K562 (cell line): ENCODE data around the gene SPTA1. TPM values are rescaled to one million over a fixed set of nuclear protein-coding genes. Genes with fewer than 3 reads are reported as not detected.

ENCODE experiments used
- ARNT ChIP-seq, 2 experiments: fragments of 450-650 bp; IDR thresholded peaks; 2 replicates each; pipeline ENCODE4 v1.6.1; 2016; ENCODE audit warnings: mild to moderate bottlenecking in 1 of 2
- CBFA2T3 ChIP-seq: fragments of 450-650 bp; IDR thresholded peaks from 2 replicates; pipeline ENCODE4 v1.6.1; 2017
- CBFB ChIP-seq: sonication (generic); formaldehyde crosslinking; IDR thresholded peaks from 2 replicates; pipeline ENCODE4 v1.4.0; 2020; ENCODE audit warnings: mild to moderate bottlenecking, missing genetic modification reagents
- CC2D1A ChIP-seq: fragments of 450-650 bp; IDR thresholded peaks from 2 replicates; pipeline ENCODE4 v1.6.1; 2017; ENCODE audit warnings: mild to moderate bottlenecking
- FOXK2 ChIP-seq, 2 experiments: fragments of 450-650 bp; IDR thresholded peaks in 1 of 2; conservative IDR thresholded peaks in 1 of 2; 2 replicates each; pipeline ENCODE4 v1.6.1; 2016; ENCODE audit warnings: low read depth in 2 of 2, mild to moderate bottlenecking in 1 of 2
- HLTF ChIP-seq: fragments of 450-650 bp; IDR thresholded peaks from 2 replicates; pipeline ENCODE4 v1.6.1; 2016
- ILK ChIP-seq: fragments of 450-650 bp; IDR thresholded peaks from 2 replicates; pipeline ENCODE4 v1.6.1; 2016; ENCODE audit warnings: missing genetic modification characterization, low read depth, mild to moderate bottlenecking, missing compliant biosample characterization, moderate library complexity, borderline replicate concordance
- KDM1A ChIP-seq, 2 experiments: fragments of 450-650 bp; IDR thresholded peaks; 2 replicates each; pipeline ENCODE4 v1.6.1; 2016; ENCODE audit warnings: mild to moderate bottlenecking in 2 of 2
- MTA1 ChIP-seq: fragments of 450-650 bp; IDR thresholded peaks from 2 replicates; pipeline ENCODE4 v1.6.1; 2017; ENCODE audit warnings: borderline replicate concordance
- MYBL2 ChIP-seq, 2 experiments: fragments of 450-650 bp in 1 of 2; sonication (generic) in 1 of 2; formaldehyde crosslinking in 1 of 2; IDR thresholded peaks; 2 replicates each; pipeline versions ENCODE4 v1.6.1 to v1.8.1; 2017 to 2022; ENCODE audit warnings: borderline replicate concordance in 1 of 2, inconsistent platforms in 1 of 2, low read depth in 1 of 2, mild to moderate bottlenecking in 1 of 2, missing genetic modification reagents in 1 of 2, moderate library complexity in 1 of 2
- NFE2 ChIP-seq: IDR thresholded peaks from 2 replicates; pipeline ENCODE4 v1.6.1; 2014; ENCODE audit warnings: antibody characterized with exemption, low read depth
- NFE2L1 ChIP-seq: fragments of 450-650 bp; IDR thresholded peaks from 2 replicates; pipeline ENCODE4 v1.6.1; 2016; ENCODE audit warnings: missing genetic modification characterization, low read depth, mild to moderate bottlenecking, missing compliant biosample characterization, moderate library complexity, borderline replicate concordance
- RCOR1 ChIP-seq, 2 experiments: IDR thresholded peaks; 2 replicates each; pipeline ENCODE4 v1.6.1; 2012; ENCODE audit warnings: low read depth in 2 of 2, low read length in 2 of 2, borderline replicate concordance in 1 of 2, improper control_type of control experiment in 1 of 2
- SAFB2 ChIP-seq: fragments of 200-400 bp; formaldehyde crosslinking; IDR thresholded peaks from 2 replicates; pipeline ENCODE4 v1.6.1; 2018; ENCODE audit warnings: borderline replicate concordance, low read length, low read depth, moderate library complexity; ENCODE audit not compliant: severe bottlenecking
- SMARCC2 ChIP-seq: fragments of 450-650 bp; IDR thresholded peaks from 2 replicates; pipeline ENCODE4 v1.6.1; 2017; ENCODE audit warnings: antibody characterized with exemption, moderate library complexity, mild to moderate bottlenecking, low read depth
- TRIM28 ChIP-seq: fragments of 450-650 bp; IDR thresholded peaks from 2 replicates; pipeline ENCODE4 v1.6.1; 2017
- XRCC4 ChIP-seq: IDR thresholded peaks from one replicate; pipeline ENCODE4 v1.6.1; 2011; ENCODE audit not compliant: insufficient read depth, insufficient read length; ENCODE audit errors: extremely low read depth
- ZEB2 ChIP-seq: fragments of 450-650 bp; IDR thresholded peaks from 2 replicates; pipeline ENCODE4 v1.6.1; 2016
- ZNF311 ChIP-seq: fragments of 250-450 bp; sonication (Bioruptor Pico); IDR thresholded peaks from 2 replicates; pipeline ENCODE4 v1.4.0; 2020; ENCODE audit warnings: mild to moderate bottlenecking, moderate library complexity
- ZNF507 ChIP-seq: conservative IDR thresholded peaks from 2 replicates; pipeline ENCODE4 v1.6.1; 2017; ENCODE audit warnings: missing genetic modification characterization, missing compliant biosample characterization
- polyA plus RNA-seq, 8 experiments: library from polyadenylated mRNA; depleted of rRNA in 4 of 8; stranded (reverse) in 5 of 8; unstranded in 3 of 8; fragments of >200 nt; fragmentation: Nextera tagmentation in 2 of 8; fragmentation: Illumina TruSeq in 1 of 8; extraction: Ambion mirVana in 2 of 8; extraction: Trizol in 1 of 8; gene quantifications; 2 replicates each; pipeline versions ENCODE4 v1.2.1 to v1.2.3, GENCODE V29; 2011 to 2014; ENCODE audit warnings: inconsistent platforms in 1 of 8, missing spikeins in 1 of 8
- total RNA-seq, 7 experiments: library from RNA; depleted of rRNA in 6 of 7; stranded (reverse); fragments of >200 nt in 6 of 7; fragmentation: Illumina TruSeq in 2 of 7; extraction: Trizol in 2 of 7; gene quantifications; 2 replicates each; pipeline versions ENCODE4 v1.2.1 to v1.2.3, GENCODE V29; 2011 to 2021; ENCODE audit warnings: low replicate concordance in 1 of 7
- TF ChIP-seq, protein P1 (sequence below), 2 experiments: fragments of 450-650 bp; conservative IDR thresholded peaks; 2 replicates each; pipeline ENCODE4 v1.6.1; 2017; ENCODE audit warnings: mild to moderate bottlenecking in 2 of 2, moderate library complexity in 2 of 2
- TF ChIP-seq, protein P2 (sequence below): fragments of 450-650 bp; formaldehyde crosslinking; IDR thresholded peaks from 2 replicates; pipeline ENCODE4 v1.4.0; 2020; ENCODE audit warnings: mild to moderate bottlenecking, mixed read lengths
- TF ChIP-seq, protein P3 (sequence below): fragments of 450-650 bp; IDR thresholded peaks from 2 replicates; pipeline ENCODE4 v1.7.1; 2018; ENCODE audit warnings: mild to moderate bottlenecking, low read depth; ENCODE audit not compliant: partially characterized antibody

Gene SPTA1
- total and polyA plus RNA-seq, 9 of the 15 experiments (the other 6 are each of a cell fraction or from before 2014, with no cell fraction given) = 11.0 to 62.1 (median 45.9) TPM

DNA sequence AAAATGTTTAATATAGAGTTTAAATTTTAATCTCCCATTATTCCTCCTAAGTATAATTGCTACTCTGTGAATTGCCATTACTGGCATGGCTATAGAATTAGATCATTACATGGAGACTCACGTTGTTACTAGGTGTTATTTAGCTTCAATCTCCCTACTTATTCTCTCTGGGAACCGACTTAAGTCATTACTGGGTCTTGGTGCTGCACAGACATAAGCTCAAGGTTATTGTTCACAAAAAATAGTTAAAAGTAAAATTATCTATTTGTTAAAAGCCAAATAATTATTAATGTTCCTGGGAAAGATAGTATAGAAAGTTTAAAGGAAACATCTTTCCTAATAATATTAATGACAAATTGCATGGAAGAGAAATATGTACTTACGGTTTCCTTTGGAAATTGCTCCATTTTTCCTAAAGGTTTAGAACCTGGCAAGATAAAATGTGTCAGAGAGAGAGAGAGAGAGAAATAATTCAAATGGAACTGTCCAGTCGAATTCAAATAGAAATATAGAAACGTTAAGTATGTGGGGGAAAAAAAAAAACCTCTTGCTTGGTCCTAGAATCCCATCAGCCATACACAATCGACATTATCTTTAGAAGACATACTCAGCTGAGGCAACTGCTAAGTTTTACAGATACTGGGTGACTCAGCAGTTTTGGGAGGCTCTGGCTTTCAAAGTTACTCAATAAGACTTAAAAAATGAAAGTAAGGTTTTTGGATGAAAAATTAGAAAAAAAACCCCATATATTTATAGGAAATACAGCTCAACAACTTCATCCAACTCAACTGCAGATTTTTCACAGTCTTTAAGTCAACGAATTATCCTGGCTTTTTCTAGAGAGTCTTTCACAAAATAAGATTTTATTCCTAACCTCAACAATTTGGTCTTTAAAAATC, at the start of gene SPTA1 (continued):
- TF ChIP-seq, protein P1, sequence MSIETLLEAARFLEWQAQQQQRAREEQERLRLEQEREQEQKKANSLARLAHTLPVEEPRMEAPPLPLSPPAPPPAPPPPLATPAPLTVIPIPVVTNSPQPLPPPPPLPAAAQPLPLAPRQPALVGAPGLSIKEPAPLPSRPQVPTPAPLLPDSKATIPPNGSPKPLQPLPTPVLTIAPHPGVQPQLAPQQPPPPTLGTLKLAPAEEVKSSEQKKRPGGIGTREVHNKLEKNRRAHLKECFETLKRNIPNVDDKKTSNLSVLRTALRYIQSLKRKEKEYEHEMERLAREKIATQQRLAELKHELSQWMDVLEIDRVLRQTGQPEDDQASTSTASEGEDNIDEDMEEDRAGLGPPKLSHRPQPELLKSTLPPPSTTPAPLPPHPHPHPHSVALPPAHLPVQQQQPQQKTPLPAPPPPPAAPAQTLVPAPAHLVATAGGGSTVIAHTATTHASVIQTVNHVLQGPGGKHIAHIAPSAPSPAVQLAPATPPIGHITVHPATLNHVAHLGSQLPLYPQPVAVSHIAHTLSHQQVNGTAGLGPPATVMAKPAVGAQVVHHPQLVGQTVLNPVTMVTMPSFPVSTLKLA (conservative IDR thresholded peaks at IDR 0.05) = no peak
- TF ChIP-seq, protein P2, sequence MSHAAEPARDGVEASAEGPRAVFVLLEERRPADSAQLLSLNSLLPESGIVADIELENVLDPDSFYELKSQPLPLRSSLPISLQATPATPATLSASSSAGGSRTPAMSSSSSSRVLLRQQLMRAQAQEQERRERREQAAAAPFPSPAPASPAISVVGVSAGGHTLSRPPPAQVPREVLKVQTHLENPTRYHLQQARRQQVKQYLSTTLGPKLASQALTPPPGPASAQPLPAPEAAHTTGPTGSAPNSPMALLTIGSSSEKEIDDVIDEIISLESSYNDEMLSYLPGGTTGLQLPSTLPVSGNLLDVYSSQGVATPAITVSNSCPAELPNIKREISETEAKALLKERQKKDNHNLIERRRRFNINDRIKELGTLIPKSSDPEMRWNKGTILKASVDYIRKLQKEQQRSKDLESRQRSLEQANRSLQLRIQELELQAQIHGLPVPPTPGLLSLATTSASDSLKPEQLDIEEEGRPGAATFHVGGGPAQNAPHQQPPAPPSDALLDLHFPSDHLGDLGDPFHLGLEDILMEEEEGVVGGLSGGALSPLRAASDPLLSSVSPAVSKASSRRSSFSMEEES (CRISPR knock-in tag) = no peak
- TF ChIP-seq NFE2 = peak; percentile 97
- TF ChIP-seq ARNT (IDR thresholded peaks at IDR 0.05) = peak; percentile 71 to 76; a peak in 1 of 4 replicates
- TF ChIP-seq ILK (tag) = no peak
- TF ChIP-seq MYBL2 (IDR thresholded peaks at IDR 0.05; ENCODE audit: low read depth) = peak; percentile 90
- TF ChIP-seq MYBL2 (CRISPR knock-in tag; IDR thresholded peaks at IDR 0.05; ENCODE audit: borderline replicate concordance) = no peak
- TF ChIP-seq CC2D1A = peak; percentile 78
- 0 out of 2 replicates have a peak, but pooled peaks have one; percentile 21 for TF ChIP-seq HLTF
- peak; percentile 50 for TF ChIP-seq ZEB2
- no peak for TF ChIP-seq SAFB2
- TF ChIP-seq TRIM28 = no peak; the same call in 1 of the 2 replicates
- TF ChIP-seq RCOR1 (IDR thresholded peaks at IDR 0.05; ENCODE audit: borderline replicate concordance in 1 of 2, low read depth in 2 of 2, low read length in 2 of 2) = peak in 1 of 2 experiments; percentile 70; a peak in 2 of 4 replicates
- no peak for TF ChIP-seq ZNF311 (CRISPR knock-in tag)
- TF ChIP-seq ZNF507 (tag) = no peak
- no peak for TF ChIP-seq CBFB
- TF ChIP-seq KDM1A (IDR thresholded peaks at IDR 0.05) = peak in 1 of 2 experiments; percentile 18; a peak in 2 of 4 replicates
- TF ChIP-seq NFE2L1 (tag) = peak; percentile 100
- peak; percentile 29 to 52; a peak in 2 of 4 replicates for TF ChIP-seq FOXK2 (conservative IDR thresholded peaks at IDR 0.05 in 1 of 2, IDR thresholded peaks at IDR 0.05 in 1 of 2; ENCODE audit: low read depth in 2 of 2)
- peak; percentile 66; the same call in 1 of the 2 replicates for TF ChIP-seq MTA1
- TF ChIP-seq, protein P3, sequence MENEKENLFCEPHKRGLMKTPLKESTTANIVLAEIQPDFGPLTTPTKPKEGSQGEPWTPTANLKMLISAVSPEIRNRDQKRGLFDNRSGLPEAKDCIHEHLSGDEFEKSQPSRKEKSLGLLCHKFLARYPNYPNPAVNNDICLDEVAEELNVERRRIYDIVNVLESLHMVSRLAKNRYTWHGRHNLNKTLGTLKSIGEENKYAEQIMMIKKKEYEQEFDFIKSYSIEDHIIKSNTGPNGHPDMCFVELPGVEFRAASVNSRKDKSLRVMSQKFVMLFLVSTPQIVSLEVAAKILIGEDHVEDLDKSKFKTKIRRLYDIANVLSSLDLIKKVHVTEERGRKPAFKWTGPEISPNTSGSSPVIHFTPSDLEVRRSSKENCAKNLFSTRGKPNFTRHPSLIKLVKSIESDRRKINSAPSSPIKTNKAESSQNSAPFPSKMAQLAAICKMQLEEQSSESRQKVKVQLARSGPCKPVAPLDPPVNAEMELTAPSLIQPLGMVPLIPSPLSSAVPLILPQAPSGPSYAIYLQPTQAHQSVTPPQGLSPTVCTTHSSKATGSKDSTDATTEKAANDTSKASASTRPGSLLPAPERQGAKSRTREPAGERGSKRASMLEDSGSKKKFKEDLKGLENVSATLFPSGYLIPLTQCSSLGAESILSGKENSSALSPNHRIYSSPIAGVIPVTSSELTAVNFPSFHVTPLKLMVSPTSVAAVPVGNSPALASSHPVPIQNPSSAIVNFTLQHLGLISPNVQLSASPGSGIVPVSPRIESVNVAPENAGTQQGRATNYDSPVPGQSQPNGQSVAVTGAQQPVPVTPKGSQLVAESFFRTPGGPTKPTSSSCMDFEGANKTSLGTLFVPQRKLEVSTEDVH = peak; percentile 35
- TF ChIP-seq XRCC4 = no peak
- TF ChIP-seq SMARCC2 = peak; percentile 94
- TF ChIP-seq CBFA2T3 = peak; percentile 91
